PC-3 (cell line): ENCODE results near the gene SMARCD3.

Experiments
- EZH2 ChIP-seq: fragments of 300-600 bp; sonication (generic); IDR thresholded peaks from one replicate; pipeline ENCODE4 v1.6.1; 2017; ENCODE audit warnings: antibody characterized with exemption, mild to moderate bottlenecking, low read length; ENCODE audit not compliant: unreplicated experiment
- EZH2phosphoT487 ChIP-seq: fragments of 300-600 bp; sonication (generic); IDR thresholded peaks from 2 replicates; pipeline ENCODE4 v1.6.1; 2018; ENCODE audit warnings: mild to moderate bottlenecking, antibody characterized with exemption, low read length, borderline replicate concordance
- TF ChIP-seq, protein P1 (sequence below): fragments of 300-600 bp; sonication (generic); conservative IDR thresholded peaks from 2 replicates; pipeline ENCODE4 v1.5.1; 2017; ENCODE audit warnings: antibody characterized with exemption, low read depth, mild to moderate bottlenecking, low read length

GRCh38 chr7:151201344-151201743 lies 47.1 kb downstream of the SMARCD3 start:
- TF ChIP-seq, protein P1, sequence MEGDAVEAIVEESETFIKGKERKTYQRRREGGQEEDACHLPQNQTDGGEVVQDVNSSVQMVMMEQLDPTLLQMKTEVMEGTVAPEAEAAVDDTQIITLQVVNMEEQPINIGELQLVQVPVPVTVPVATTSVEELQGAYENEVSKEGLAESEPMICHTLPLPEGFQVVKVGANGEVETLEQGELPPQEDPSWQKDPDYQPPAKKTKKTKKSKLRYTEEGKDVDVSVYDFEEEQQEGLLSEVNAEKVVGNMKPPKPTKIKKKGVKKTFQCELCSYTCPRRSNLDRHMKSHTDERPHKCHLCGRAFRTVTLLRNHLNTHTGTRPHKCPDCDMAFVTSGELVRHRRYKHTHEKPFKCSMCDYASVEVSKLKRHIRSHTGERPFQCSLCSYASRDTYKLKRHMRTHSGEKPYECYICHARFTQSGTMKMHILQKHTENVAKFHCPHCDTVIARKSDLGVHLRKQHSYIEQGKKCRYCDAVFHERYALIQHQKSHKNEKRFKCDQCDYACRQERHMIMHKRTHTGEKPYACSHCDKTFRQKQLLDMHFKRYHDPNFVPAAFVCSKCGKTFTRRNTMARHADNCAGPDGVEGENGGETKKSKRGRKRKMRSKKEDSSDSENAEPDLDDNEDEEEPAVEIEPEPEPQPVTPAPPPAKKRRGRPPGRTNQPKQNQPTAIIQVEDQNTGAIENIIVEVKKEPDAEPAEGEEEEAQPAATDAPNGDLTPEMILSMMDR: no peak
- TF ChIP-seq EZH2 (no peak), EZH2phosphoT487 (no peak)
